HCT116 (cell line): ENCODE results near the gene TNNC1. TPM values are rescaled to one million over a fixed set of nuclear protein-coding genes. Genes with fewer than 3 reads are reported as not detected.

ENCODE experiments used
- ATAC-seq: fragments of 200-7000 bp; cut with Tn5 transposase; 2 replicates; pipeline ENCODE4 v1.9.1; 2020; ENCODE audit warnings: mild to moderate bottlenecking, moderate library complexity
- BruUV-seq: library from RNA; stranded (reverse); fragments of 400-500 nt; replicated peaks from 2 replicates; lab custom pipeline; 2021; lab: Mats Ljungman, UMichigan
- CTCF ChIA-PET: fragments of 300-600 bp; sonication (Branson Sonifier 250); formaldehyde crosslinking; loops from one replicate; lab custom pipeline; 2021; ENCODE audit warnings: antibody characterized with exemption; lab: Charles Lee
- POLR2A ChIA-PET: fragments of 300-600, 350-600 bp; sonication (Branson Sonifier 250); formaldehyde crosslinking; loops from one replicate; lab custom pipeline; 2021; ENCODE audit warnings: antibody characterized with exemption; lab: Charles Lee
- RAD21 ChIA-PET, 2 experiments: fragments of 300-600 bp; sonication (Branson Sonifier 250); formaldehyde crosslinking; loops; one replicate each; lab custom pipeline; 2023; ENCODE audit warnings: low total read pairs in 2 of 2; ENCODE audit not compliant: uncharacterized antibody in 2 of 2, unreplicated experiment in 2 of 2, low non-redundant PET in 1 of 2; lab: Charles Lee
- DNase-seq: peaks from one replicate; pipeline ENCODE4 v3.0.0-alpha.2; 2010; ENCODE audit warnings: low read depth, low spot score
- H2AFZ ChIP-seq: fragments of 200-600 bp; shearing (Covaris generic), sonication (generic); 2 replicates; pipeline ENCODE4 v1.6.1; 2017; ENCODE audit warnings: low read depth, mixed run types, mixed read lengths, antibody characterized with exemption, low read length; ENCODE audit not compliant: poor library complexity, severe bottlenecking
- H3K27ac ChIP-seq: 2 replicates; pipeline ENCODE4 v1.5.1; 2012; ENCODE audit warnings: low read depth, low read length
- H3K27me3 ChIP-seq: fragments of 200-600 bp; sonication (generic); 2 replicates; pipeline ENCODE4 v1.6.1; 2016; ENCODE audit warnings: mixed run types, low read length, mixed read lengths; ENCODE audit not compliant: insufficient read depth
- H3K36me3 ChIP-seq, 2 experiments: fragments of 200-500 bp in 1 of 2; fragments of 200-600 bp in 1 of 2; sonication (Bioruptor generic) in 1 of 2; sonication (generic) in 1 of 2; 2 replicates each; pipeline versions ENCODE4 v1.5.1 to v1.6.1; 2014 to 2016; ENCODE audit warnings: low read length in 2 of 2, inconsistent platforms in 1 of 2, mixed read lengths in 1 of 2, mixed run types in 1 of 2; ENCODE audit not compliant: insufficient read depth in 2 of 2, control insufficient read depth in 1 of 2
- H3K4me1 ChIP-seq, 2 experiments: fragments of 200-600 bp in 1 of 2; sonication (generic) in 1 of 2; 2 replicates each; pipeline versions ENCODE4 v1.5.1 to v1.6.1; 2012 to 2017; ENCODE audit warnings: low read length in 2 of 2, inconsistent platforms in 1 of 2, mild to moderate bottlenecking in 1 of 2, mixed read lengths in 1 of 2, mixed run types in 1 of 2, moderate library complexity in 1 of 2; ENCODE audit not compliant: insufficient read depth in 2 of 2, control insufficient read depth in 1 of 2
- H3K4me2 ChIP-seq: fragments of 200-600 bp; sonication (generic); 2 replicates; pipeline ENCODE4 v1.6.1; 2017; ENCODE audit warnings: mixed run types, low read length, mixed read lengths
- H3K4me3 ChIP-seq, 2 experiments: fragments of 200-600 bp in 1 of 2; sonication (generic) in 1 of 2; replicated peaks in 1 of 2; 2 replicates each; pipeline ENCODE4 v1.5.1; 2011 to 2016; ENCODE audit warnings: low read length in 2 of 2, control low read depth in 1 of 2, low read depth in 1 of 2, mild to moderate bottlenecking in 1 of 2, mixed read lengths in 1 of 2, mixed run types in 1 of 2
- H3K79me2 ChIP-seq: fragments of 200-600 bp; sonication (generic); 2 replicates; pipeline ENCODE4 v1.6.1; 2017; ENCODE audit warnings: mild to moderate bottlenecking, mixed run types, low read length, moderate library complexity, mixed read lengths; ENCODE audit not compliant: insufficient read depth
- H3K9ac ChIP-seq: fragments of 200-600 bp; sonication (generic); 2 replicates; pipeline ENCODE4 v1.6.1; 2016; ENCODE audit warnings: low read length, mixed read lengths
- H3K9me2 ChIP-seq: fragments of 200-600 bp; sonication (generic), shearing (Covaris generic); 2 replicates; pipeline ENCODE4 v1.6.1; 2017; ENCODE audit warnings: mixed run types, mild to moderate bottlenecking, moderate library complexity; ENCODE audit not compliant: insufficient read depth
- H3K9me3 ChIP-seq, 2 experiments: fragments of 200-500 bp in 1 of 2; fragments of 200-600 bp in 1 of 2; sonication (Bioruptor generic) in 1 of 2; sonication (generic) in 1 of 2; 2 replicates each; pipeline ENCODE4 v1.6.1; 2014 to 2017; ENCODE audit warnings: low read length in 2 of 2, mixed read lengths in 2 of 2, inconsistent platforms in 1 of 2, low read depth in 1 of 2, mild to moderate bottlenecking in 1 of 2, mixed run types in 1 of 2, moderate library complexity in 1 of 2; ENCODE audit not compliant: control insufficient read depth in 1 of 2, insufficient read depth in 1 of 2
- H4K20me1 ChIP-seq: fragments of 200-600 bp; sonication (generic), shearing (Covaris generic); 2 replicates; pipeline ENCODE4 v1.6.1; 2017; ENCODE audit warnings: mixed run types, mild to moderate bottlenecking, moderate library complexity; ENCODE audit not compliant: insufficient read depth
- CEBPB ChIP-seq: IDR thresholded peaks from 2 replicates; pipeline ENCODE4 v1.6.1; 2012; ENCODE audit warnings: low read depth
- ELF1 ChIP-seq: IDR thresholded peaks from 2 replicates; pipeline ENCODE4 v1.6.1; 2012; ENCODE audit warnings: low read depth, borderline replicate concordance
- EZH2 ChIP-seq: fragments of 200-600 bp; sonication (generic); IDR thresholded peaks from 2 replicates; pipeline ENCODE4 v1.6.1; 2017; ENCODE audit warnings: antibody characterized with exemption, mixed run types
- JUND ChIP-seq: IDR thresholded peaks from 2 replicates; pipeline ENCODE4 v1.6.1; 2012
- SIN3A ChIP-seq: IDR thresholded peaks from 2 replicates; pipeline ENCODE4 v1.6.1; 2012; ENCODE audit warnings: low read depth
- SP1 ChIP-seq: IDR thresholded peaks from 2 replicates; pipeline ENCODE4 v1.6.1; 2012; ENCODE audit warnings: low read depth
- YY1 ChIP-seq: IDR thresholded peaks from 2 replicates; pipeline ENCODE4 v1.6.1; 2011; ENCODE audit warnings: low read length, low read depth, moderate library complexity, mild to moderate bottlenecking; ENCODE audit not compliant: insufficient replicate concordance; ENCODE audit errors: extremely low read depth
- intact Hi-C: fragments of 100-400 bp; cut with micrococcal nuclease; formaldehyde crosslinking; loops from 2 replicates; pipeline ENCODE4 v1.10.0; 2022
- total RNA-seq: library from RNA; stranded (reverse); gene quantifications from one replicate; pipeline ENCODE4 v1.2.1, GENCODE V29; 2021; ENCODE audit not compliant: unreplicated experiment
- TF ChIP-seq, protein P1 (sequence below): IDR thresholded peaks from 2 replicates; pipeline ENCODE4 v1.6.1; 2011; ENCODE audit warnings: mild to moderate bottlenecking, low read length, moderate library complexity; ENCODE audit not compliant: insufficient replicate concordance; ENCODE audit errors: extremely low read depth
- TF ChIP-seq, protein P2 (sequence below): IDR thresholded peaks from 2 replicates; pipeline ENCODE4 v1.6.1; 2012

The TNNC1 gene
- total RNA-seq, 1 experiment from 2014 or later = 2.2 TPM

DNA sequence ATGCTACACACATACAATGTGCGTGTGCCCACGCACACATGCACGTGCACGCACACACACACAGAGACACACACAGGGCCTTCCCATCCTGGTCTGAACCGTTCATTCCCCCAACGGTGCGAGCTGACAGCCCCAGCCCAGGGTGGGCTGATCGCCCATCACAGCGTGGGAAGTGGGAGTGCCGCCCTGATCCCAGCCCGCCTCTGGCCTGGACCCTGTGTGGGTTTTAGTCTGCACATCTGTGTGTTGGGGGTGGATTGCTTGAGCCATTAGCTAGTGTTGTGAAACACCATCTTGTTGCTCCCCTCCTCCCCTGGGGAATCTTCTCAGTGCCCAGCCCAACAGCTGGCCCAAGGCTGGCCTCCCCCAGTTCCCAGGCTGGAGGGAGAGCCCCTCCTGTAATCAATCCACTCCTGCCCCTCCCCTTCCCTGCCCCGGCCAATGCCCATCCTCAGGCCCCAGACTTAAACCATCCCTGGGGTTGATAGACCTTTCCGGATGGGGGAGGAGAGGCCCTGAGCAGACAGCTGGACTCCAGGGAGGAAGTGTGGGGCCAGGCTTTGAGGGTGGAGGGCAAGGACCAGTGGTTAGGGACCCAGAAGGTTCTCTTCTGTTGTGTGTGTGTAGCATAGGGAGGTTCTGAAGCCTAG is 17.2 kb downstream of the TNNC1 start:
- Histone ChIP-seq H3K4me1 (no peaks in the 10 kb centered on the region), H2AFZ (no peak overlapping the region), H3K9ac (no peak overlapping the region), H4K20me1 (no peaks in the 10 kb centered on the region), H3K79me2 (no peaks in the 10 kb centered on the region), H3K4me3 (no peak overlapping the region), H3K4me2 (no peak overlapping the region), H3K27me3 (no peaks in the 10 kb centered on the region), H3K9me2 (no peaks in the 10 kb centered on the region), H3K9me3 (no peaks in the 10 kb centered on the region), H3K27ac (no peak overlapping the region), H3K36me3 (no peaks in the 10 kb centered on the region)
- TF ChIP-seq, protein P1, sequence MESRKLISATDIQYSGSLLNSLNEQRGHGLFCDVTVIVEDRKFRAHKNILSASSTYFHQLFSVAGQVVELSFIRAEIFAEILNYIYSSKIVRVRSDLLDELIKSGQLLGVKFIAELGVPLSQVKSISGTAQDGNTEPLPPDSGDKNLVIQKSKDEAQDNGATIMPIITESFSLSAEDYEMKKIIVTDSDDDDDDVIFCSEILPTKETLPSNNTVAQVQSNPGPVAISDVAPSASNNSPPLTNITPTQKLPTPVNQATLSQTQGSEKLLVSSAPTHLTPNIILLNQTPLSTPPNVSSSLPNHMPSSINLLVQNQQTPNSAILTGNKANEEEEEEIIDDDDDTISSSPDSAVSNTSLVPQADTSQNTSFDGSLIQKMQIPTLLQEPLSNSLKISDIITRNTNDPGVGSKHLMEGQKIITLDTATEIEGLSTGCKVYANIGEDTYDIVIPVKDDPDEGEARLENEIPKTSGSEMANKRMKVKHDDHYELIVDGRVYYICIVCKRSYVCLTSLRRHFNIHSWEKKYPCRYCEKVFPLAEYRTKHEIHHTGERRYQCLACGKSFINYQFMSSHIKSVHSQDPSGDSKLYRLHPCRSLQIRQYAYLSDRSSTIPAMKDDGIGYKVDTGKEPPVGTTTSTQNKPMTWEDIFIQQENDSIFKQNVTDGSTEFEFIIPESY = no peak
- TF ChIP-seq CEBPB (no peak), EZH2 (no peak), YY1 (no peak), SP1 (no peak), SIN3A (no peak), ELF1 (no peak), JUND (no peak)
- TF ChIP-seq, protein P2, sequence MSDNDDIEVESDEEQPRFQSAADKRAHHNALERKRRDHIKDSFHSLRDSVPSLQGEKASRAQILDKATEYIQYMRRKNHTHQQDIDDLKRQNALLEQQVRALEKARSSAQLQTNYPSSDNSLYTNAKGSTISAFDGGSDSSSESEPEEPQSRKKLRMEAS = no peak
- ATAC-seq (no peak), DNase-seq (no peak)
- POLR2A ChIA-PET = no interaction called here
- RAD21 ChIA-PET = no interaction called here
- no TSS peak for BruUV-seq
- intact Hi-C loops = no loop called here
- CTCF ChIA-PET = no interaction called here
